Stimulated activated CD8-positive, alpha-beta memory T cell treated with anti-CD3 and anti-CD28 coated beads, Interleukin-2, amount 100 ng/mL, for 1 hour (primary cell): ENCODE results near the gene YWHAG.
"Not testable (repeated sequence)": the region's sequence is repeated elsewhere in the genome, so short reads cannot be mapped to it uniquely, and the experiment has no call there.

Experiments used
- DNase-seq, 2 donors: peaks; one replicate each; pipeline ENCODE4 v3.0.0-alpha.2; 2020; ENCODE audit warnings: low read depth in 2 of 2

Gene YWHAG

DNA sequence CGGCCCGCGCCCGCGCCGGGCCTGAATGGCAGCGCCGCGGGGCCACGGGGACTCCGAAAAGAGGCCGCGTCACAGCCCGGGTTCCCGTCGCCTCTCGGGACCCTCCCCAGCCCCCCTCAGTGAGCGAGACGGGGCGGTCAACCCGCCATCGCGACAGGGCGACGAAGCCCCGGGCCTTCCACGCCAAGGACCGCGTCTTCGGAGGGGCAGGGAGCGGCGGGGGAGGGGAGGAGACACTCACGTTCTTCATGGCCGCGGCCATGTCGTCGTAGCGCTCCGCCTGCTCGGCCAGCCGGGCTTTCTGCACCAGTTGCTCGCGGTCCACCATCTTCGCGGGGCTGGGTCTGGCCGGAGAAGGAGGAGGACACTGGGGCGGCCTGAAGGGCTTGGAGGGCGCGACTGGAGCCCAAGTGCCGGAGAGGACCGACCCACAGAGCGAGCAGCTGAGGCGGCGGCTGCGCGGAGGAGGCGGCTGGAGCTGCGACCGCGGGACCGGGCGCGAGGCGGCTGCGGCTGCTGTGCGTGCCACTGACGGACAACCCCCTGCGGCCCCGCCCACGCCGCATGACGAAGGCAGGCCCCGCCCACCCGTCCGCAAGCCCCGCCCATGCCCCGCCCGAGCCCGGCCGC lies at the start of gene YWHAG:
YWHAG (minus strand) TSS at position 511 of the 630 bp plus-strand sequence; CDS start at position 328, 183 bp downstream.
- DNase-seq, result peak; percentile 80 to 83

DNA sequence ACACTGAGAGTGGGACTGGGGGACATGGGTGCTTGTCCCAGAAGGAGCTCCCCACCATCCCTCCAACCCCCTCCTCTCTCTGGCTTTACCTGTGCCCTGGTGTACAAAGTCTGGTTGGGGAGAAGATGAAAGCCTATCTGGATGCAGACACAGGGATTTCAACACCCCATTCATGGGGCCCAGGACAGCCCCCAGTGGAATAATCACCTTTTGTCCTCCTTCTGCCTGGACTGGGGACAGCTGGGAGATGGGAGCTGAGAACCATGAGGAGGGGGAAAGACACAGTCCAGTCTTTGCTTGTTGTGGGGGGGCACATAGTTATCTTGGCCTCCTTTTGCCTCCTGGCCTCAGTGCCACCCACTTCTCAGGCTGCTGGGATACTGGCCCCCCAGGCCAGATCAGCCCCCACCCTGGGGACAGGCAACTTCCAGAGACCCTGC lies 49.4 kb upstream of the YWHAG start:
- DNase-seq, result no peak

DNA sequence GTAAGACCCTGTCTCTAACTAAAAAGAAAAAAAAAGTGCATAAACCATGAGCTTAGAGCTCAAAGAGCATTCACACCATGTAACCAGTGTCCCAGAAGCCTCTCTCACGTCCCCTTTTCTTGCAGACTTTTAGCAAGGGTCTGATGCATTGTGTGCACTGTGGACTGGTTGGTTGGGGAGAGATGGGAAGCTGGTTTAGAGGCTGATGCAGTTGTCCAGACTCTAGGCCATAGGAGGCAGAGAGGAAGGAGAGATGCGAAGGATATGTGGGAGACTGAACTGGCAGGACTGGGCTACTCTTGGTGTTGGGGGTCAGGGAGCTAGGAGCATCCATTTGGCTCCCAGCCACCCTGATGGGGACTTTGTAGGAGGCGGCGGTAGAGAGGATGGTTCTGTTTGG lies 48.9 kb upstream of the YWHAG start:
- no peak for DNase-seq

DNA sequence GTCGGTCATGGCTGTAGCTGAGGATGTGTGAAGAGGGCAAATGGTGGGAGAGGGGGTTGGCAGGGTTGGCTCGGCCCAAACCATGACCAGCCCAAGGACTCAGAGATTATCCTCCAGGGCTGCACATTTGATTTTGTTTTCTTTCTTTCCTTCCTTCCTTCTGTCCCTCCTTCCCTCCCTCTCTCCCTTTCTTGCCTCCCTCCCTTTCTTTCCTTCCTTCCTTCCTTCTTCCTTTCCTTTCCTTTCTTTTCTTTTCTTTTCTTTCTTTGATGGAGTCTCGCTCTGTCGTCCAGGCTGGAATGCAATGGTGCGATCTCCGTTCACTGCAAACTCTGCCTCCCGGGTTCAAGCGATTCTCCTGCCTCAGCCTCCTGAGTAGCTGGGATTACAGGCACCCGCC lies 46.9 kb upstream of the YWHAG start:
- no peak for DNase-seq

DNA sequence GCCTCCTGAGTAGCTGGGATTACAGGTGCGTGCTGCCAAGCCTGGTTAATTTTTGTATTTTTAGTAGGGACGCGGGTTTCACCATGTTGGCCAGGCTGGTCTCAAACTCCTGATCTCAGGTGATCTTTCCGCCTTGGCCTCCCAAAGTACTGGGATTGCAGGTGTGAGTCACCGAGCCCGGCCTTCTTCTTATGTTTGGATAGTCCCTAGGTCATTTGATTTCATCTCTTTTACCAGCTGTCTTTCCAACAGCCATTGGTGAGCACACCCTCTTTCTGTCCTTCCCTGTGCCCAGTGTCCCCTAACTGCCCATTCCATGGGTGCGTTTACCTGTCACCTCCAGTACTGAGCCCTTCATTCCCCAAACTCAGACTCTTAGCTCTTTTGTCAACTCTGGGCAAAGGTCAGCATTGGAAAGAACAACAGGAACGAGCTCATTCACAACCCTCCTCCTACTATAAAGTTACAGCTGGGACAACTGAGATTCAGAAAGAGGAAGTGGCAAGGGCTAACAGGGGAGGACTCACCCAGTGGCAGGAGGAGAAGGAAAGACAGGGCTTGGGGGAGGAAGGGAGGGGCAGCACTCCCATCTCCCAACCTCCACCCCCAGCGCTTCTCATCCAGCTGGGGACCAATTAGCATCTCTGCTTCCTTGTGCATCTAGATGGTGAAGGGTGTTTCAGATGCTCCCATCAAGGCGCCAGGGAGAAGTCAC lies 45.1 kb upstream of the YWHAG start:
- no peak for DNase-seq

DNA sequence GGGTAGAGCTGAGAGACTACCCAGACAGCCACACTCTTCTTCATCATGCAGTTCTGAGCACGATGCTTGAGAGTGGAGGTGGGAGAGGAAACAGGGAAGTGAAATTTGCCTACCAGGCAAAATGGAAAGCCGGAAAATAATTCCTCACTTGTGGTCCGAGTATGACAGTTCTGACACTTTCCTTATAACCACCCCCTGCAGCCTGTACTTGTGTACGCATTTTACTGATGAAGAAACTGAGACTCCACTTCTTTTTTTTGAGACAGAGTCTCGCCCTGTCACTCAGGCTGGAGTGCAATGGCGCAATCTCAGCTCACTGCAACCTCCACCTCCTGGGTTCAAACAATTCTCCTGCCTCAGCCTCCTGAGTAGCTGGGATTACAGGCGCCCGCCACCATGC lies 44.3 kb upstream of the YWHAG start:
- DNase-seq, result not testable (repeated sequence)

DNA sequence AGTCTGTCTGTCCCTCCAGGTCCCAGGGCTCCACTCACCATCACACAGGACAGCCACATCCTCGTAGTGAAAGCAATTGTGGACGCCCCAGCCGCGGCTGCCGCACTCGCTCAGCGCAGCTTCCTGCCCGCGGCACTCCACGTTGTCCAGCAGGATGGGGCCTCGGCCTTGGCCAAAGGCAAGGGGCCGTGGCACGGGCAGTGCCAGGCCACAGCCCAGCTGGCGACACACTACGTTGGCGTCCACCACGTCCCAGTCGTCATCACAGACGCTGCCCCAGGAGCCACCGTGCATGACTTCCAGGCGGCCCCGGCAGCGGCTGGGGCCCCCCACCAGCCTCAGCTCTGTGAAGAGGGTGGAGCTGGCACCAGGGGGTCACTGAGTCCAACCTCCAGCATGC lies 41.5 kb upstream of the YWHAG start:
- DNase-seq, result no peak

DNA sequence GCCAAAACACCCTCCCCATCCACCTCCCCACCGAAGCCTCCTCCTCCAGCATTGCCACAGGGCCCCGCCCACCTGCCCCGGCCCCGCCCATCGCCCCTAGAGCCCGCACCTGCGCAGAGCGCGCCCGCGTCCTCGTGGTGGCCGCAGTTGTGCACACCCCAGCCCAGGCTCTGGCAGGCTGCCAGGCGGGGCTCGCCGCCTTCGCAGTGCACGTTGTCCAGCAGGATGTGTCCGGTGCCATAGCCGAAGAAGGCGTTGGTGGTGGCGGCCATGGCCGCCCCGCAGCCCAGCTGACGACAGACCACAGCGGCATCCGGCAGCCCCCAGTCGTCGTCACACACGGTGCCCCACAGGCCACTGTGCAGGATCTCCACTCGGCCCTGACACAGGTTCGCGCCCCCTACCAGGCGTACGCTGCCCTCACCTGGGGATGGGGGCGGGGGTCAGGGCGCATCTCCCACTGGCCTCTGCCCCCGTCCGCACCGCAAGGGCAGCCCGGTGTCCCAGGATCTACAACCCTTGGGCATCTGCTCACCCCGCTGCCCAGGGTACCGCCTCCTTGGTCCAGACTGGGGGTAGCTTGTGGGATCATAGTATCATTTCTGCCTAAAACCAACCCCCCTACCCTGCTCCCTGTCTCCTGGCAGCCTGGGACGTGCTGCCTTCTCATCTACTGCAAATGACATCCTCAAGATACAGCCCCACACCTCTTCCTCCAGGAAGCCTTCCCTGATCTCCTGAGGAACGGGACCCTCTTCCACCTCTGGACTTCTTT lies 38.8 kb upstream of the YWHAG start:
- peak; percentile 55 to 74 for DNase-seq

DNA sequence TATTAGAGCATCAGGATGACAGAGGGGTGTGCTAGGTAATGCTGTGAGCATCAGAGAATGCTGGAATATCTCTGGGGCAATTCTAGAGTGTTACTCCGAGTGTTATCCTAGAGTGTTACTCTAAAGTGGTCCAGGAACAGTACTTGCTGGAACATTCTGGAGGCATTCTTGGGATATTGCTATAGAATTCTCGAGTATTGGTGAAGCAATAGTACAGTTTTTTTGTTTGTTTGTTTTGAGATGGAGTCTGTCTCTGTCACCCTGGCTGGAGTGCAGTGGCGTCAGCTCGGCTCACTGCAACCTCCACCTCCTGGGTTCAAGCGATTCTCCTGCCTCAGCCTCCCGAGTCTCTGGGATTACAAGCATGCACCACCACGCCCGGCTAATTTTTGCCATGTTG lies 38.1 kb upstream of the YWHAG start:
- no peak for DNase-seq

DNA sequence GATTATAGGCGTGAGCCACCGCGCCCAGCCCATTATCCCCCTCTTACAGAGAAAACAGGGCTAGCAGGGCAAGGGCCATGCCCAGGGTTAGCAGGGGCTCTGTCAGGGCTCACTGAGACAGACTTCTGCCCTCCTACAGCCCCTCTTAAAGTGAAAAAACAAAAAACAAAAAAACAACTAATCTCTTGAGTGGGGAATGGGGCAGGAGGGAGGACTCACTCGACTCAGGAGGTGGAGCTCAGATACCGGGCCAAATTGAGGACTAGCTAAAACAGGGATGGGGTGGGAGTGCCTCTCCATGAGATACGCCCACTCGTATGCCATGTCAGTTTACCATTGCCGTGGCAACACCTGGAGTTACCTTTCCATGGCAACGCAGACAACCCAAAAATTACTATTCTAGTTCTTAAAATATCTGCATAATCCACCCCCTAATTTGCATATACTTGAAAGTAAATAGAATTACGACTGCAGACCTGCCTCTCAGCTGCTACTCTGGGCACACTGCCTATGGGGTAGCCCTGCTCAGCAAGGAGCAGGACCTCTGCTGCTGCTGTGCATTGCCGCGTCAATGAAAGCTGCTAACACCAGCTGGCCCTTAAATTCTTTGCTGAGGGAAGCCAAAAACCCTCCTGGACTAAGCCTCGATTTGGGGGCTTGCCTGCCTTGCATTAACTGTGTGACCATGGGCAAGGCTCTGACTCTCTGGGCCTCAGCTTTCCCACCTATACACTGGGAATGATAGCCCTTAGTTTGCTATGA lies 37.4 kb upstream of the YWHAG start:
- DNase-seq, result no peak

DNA sequence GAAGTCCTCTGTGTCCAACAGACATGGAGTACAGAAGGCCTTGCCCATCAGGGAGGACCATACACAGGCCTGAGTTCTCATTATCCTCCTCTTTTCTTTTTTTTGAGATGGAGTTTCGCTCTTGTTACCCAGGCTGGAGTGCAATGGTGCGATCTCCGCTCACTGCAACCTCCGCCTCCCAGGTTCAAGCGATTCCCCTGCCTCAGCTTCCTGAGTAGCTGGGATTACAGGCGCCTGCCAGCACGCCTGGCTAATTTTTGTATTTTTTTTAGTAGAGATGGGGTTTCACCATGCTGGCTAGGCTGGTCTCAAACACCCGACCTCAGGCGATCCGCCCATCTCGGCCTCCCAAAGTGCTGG lies 36.8 kb upstream of the YWHAG start:
- not testable (repeated sequence) for DNase-seq

DNA sequence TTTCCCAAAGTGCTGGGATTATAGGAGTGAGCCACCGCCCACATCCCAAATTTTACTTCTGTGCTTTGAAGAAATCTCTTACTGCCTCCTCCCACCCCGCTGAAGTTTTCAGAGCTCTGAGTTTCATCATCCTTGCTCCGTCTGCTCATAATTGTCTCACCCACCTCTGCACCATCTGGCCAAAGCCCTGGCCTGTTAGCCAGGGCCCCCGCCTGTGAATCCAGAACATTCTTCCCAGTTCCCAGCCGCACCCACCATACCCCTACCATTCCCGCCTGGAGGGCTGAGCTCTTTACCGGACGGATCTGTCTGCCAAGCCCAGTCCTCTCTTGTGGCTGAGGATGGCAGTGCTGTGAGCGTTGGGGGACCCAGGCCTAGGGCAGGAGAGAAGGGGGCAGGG lies 36.2 kb upstream of the YWHAG start:
- no peak for DNase-seq

DNA sequence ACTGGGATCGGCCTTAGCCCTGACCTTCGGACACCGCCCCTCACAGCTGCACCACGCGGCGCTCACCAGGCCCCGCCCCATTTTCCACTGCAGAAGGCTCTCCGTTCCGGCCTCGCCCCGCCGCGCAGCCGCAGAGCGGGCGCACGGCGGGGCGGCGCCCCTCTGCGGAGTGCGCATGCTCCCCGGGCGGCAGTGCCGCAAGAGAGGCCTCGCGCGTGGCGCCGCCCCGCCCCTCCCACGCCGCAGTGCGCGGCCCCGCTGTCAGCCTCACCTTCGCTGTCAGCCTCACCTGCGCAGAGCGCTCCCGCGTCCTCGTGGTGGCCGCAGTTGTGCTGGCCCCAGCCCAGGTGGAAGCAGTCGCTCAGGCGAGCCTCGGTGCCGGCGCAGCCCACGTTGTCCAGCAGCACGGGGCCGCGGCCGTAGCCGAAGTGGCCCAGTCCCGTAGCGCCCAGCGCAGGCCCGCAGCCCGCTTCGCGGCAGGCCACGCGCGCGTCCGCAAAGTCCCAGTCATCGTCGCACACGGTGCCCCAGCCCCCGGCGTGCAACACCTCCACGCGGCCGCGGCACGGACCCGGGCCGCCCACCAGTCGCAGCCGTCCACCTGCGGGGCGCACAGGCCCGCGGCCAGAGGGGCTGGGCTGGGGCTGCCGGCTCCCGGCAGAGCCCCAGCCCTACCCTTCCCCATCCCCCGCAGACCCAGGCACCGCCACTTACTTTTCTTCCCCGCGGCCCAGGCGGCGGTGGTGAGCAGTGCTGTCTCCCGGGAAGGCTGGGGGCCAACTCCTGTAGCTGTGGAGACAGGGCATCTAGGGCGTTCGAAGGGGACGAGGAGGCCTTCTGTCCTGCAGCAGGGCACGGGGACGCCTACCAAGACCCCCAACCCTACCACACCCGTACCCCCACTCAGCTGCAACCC lies 34.6 kb upstream of the YWHAG start:
- peak; percentile 82 to 87 for DNase-seq

DNA sequence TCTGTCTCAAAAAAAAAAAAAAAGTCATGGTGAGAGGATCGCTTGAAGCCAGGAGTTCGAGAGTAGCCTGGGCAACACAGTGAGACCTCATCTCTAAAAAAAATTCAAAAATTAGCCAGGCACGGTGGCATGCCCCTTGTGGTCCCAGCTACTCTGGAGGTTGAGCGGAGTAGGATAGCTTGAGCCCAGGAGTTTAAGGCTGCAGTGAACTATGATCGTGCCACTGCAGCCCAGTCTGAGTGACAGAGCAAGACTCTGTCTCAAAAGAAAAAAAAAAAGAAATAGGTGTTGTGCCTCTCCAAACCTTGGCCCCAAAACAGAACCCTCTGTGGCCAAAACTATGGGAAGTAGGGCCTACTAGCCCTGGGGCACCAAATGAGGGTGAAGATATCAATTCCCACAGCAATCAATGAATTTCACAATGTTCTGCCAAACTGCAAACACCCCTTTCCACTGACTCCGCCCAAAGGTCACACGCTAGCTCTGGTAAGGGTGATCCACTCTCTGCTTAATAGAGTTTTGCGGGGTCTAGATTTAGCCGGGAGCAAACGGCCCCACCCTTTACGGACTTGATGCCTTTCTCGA lies 33.8 kb upstream of the YWHAG start:
- no peak for DNase-seq

DNA sequence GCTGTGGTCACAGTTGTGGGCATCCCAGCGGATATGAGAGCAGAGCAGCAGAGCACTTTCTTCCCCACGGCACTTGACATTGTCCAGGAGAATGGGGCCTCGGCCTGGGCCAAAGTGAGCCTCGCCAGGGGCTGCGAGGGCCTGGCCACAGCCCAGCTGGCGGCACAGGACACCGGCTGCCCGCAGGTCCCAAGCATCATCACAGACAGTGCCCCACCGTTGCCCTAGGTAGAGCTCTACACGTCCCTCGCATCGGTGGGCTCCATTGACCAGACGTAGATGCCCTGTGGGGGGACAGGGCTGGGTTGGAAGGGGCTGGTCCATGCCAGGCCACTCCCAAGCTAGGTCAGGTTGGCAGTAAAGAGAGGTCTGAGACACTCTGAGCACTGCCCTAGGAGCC lies 31.3 kb upstream of the YWHAG start:
- DNase-seq, result no peak

DNA sequence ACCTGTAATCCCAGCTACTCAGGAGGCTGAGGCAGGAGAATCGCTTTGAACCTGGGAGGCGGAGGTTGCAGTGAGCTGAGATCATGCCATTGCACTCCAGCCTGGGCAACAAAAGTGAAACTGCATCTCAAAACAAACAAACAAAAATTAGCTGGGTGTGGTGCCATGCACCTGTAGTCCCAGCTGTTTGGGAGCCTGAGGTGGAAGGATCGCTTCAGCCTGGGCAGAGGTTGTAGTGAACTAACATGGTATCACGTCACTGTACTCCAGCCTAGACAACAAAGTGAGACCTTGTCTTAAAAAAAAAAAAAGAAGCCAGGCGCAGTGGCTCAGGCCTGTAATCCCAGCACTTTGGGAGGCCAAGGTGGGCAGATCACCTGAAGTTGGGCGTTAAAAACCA lies 29.0 kb upstream of the YWHAG start:
- not testable (repeated sequence) for DNase-seq

DNA sequence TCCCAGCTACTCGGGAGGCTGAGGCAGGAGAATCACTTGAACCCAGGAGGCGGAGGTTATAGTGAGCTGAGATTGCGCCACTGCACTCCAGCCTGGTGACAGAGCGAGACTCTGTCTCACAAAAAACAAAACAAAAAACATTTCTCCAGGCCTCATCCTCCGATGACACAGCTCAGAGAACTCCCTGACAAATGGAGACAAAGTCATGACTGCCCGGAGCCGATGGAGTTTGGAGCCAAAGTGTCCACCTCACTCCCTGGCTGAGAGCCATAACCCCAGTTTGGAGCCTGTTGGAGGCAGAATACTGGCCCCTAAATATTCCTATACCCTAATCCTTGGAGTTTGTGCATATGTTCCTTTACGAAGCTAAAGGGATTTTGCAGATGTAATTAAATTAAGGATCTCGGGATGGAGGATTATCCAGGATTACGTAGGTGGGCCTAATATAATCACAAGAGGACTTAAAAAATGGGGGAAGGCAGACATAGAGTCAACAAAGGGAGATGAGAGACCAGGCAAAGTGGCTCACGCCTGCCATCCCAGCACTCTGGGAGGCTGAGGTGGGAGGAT lies 28.0 kb upstream of the YWHAG start:
- no peak for DNase-seq

DNA sequence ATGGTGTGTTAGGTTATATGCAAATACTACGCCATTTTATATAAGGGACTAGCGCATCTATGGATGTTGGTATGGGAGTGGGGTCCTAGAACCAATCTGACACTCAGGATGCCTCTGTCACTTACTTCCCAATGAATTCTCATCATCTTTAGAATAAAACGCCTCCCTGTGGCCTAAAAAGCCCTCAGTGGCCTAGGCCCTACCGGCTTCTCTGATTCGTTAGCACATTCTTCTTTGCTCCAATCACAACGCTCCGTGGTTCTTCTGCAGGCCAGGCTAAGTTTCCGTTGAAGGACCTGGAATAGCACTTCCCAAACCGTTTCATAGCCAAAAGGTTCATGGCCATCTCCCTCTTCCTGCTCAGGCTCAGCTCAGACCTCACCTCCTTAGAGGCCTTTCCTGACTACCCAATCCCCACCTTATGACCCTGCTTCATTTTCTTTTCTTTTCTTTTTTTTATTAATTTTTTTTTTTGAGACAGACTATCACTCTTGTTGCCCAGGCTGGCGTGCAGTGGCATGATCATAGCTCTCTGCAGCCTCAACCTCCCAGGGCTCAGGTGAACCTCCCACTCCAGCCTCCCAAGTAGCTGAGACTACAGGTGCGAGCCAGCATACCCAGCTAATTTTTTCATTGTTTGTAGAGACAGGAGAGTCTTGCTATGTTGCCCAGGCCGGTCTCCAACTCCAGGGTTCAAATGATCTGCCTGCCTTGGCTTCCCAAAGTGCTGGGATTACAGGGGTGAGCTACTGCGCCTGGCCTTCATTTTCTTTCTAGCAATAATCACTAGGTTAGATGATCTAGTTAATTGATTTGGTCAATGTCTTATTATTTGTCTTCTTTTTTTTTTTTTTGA lies 24.5 kb upstream of the YWHAG start:
- DNase-seq, result no peak

DNA sequence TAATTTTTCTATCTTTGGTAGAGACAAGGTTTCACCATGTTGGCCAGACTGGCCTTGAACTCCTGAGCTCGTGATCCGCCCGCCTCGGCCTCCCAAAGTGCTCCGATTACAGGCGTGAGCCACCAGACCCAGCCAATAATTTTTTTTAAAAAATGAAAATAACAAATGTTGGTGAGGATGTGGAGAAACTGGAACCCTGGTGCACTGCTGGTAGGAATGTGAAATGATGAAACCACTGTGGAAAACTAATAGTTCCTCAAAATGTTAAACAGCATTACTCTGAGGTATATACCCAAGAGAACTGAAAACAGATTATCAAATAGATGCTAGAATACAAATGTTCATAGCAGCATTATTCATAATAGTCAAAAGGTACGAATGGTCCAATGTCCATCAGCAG lies 23.0 kb upstream of the YWHAG start:
- DNase-seq, result no peak

DNA sequence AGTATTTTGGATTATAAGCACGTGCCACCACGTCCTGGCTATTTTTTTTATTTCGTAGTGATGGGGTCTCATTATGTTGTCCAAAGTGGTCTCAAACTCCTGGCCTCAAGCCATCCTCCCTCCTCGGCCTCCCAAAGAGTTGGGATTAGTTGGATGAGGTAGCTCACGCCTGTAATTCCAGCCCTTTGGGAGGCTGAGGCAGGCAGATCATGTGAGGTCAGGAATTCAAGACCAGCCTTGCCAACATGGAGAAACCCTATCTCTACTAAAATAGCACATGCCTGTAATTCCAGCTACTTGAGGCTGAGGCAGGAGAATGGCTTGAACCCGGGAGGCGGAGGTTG lies 21.8 kb upstream of the YWHAG start:
- no peak for DNase-seq
